ENCODE measurements around the gene RGS11. TPM values are rescaled to one million over a fixed set of nuclear protein-coding genes. Genes with fewer than 3 reads are reported as not detected.

Gene RGS11
- total and polyA plus RNA-seq, 9 of the 15 experiments (the other 6 are each of a cell fraction or from before 2014, with no cell fraction given): not detected

DNA sequence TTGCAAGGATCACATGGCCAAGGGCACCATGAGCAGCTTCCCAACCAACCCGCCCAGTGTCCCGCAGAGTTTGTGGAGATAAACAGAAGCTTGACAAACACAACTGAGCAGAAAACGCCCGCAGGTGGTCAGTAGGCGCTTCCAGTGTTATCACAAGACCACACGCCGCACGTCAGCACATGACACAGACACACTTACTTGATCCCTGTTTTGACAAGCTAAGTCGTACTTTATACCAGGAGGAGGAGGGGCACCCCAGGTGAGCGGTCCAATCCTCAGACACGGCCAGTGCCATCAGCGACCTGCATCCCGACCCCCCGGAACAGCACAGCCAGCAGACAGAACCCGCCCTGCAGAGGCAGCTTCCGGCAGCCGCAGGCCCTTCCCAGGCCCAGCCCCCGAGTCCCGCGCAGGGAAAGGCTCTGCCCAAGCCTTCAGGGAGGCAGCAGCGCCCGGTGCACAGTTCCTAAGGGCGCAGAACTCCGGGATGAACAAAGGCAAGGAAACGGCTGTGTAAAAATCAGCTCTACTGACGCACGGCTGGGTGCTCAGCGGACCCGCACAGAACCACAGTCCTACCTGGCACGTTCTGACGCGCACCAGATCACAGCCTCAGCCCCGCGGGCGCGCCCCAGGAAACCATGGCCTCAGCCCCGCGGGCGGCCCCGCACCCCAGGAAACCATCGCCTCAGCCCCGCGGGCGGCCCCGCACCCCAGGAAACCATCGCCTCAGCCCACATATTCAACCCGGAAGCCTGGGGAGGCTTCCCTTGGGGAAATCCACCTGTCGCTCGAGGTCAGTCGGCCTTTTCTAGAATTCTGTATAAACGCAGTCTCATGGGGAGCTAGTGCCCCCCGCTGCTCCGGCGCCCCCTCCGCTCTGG is 48.9 kb upstream of the RGS11 start (continued):
- TF ChIP-seq, protein P1, sequence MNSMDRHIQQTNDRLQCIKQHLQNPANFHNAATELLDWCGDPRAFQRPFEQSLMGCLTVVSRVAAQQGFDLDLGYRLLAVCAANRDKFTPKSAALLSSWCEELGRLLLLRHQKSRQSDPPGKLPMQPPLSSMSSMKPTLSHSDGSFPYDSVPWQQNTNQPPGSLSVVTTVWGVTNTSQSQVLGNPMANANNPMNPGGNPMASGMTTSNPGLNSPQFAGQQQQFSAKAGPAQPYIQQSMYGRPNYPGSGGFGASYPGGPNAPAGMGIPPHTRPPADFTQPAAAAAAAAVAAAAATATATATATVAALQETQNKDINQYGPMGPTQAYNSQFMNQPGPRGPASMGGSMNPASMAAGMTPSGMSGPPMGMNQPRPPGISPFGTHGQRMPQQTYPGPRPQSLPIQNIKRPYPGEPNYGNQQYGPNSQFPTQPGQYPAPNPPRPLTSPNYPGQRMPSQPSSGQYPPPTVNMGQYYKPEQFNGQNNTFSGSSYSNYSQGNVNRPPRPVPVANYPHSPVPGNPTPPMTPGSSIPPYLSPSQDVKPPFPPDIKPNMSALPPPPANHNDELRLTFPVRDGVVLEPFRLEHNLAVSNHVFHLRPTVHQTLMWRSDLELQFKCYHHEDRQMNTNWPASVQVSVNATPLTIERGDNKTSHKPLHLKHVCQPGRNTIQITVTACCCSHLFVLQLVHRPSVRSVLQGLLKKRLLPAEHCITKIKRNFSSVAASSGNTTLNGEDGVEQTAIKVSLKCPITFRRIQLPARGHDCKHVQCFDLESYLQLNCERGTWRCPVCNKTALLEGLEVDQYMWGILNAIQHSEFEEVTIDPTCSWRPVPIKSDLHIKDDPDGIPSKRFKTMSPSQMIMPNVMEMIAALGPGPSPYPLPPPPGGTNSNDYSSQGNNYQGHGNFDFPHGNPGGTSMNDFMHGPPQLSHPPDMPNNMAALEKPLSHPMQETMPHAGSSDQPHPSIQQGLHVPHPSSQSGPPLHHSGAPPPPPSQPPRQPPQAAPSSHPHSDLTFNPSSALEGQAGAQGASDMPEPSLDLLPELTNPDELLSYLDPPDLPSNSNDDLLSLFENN (IDR thresholded peaks at IDR 0.05; ENCODE audit: low read depth in 2 of 2, low read length in 2 of 2): peak in 1 of 2 experiments; percentile 65; a peak in 1 of 4 replicates
- TF ChIP-seq ZNF780A (CRISPR knock-in tag; IDR thresholded peaks at IDR 0.05) (no peak), REST (IDR thresholded peaks at IDR 0.05; ENCODE audit: borderline replicate concordance) (no peak; the same call in 1 of the 2 replicates), REST (CRISPR knock-in tag; IDR thresholded peaks at IDR 0.05; ENCODE audit: low read depth) (no peak), ZNF232 (CRISPR knock-in tag; IDR thresholded peaks at IDR 0.05) (no peak), POLR2AphosphoS2 (IDR thresholded peaks at IDR 0.05; ENCODE audit: low read length) (no peak), ZNF165 (CRISPR knock-in tag; IDR thresholded peaks at IDR 0.05; ENCODE audit: borderline replicate concordance) (no peak), SREBF2 (CRISPR knock-in tag; IDR thresholded peaks at IDR 0.05) (no peak), JUN (IDR thresholded peaks at IDR 0.05; ENCODE audit: borderline replicate concordance, low read depth, low read length) (peak; percentile 33; the same call in 1 of the 2 replicates), JUN (CRISPR knock-in tag; IDR thresholded peaks at IDR 0.05; ENCODE audit: borderline replicate concordance) (no peak)
- TF ChIP-seq, protein P2, sequence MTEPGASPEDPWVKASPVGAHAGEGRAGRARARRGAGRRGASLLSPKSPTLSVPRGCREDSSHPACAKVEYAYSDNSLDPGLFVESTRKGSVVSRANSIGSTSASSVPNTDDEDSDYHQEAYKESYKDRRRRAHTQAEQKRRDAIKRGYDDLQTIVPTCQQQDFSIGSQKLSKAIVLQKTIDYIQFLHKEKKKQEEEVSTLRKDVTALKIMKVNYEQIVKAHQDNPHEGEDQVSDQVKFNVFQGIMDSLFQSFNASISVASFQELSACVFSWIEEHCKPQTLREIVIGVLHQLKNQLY (CRISPR knock-in tag; conservative IDR thresholded peaks at IDR 0.05): no peak
- TF ChIP-seq, protein P3, sequence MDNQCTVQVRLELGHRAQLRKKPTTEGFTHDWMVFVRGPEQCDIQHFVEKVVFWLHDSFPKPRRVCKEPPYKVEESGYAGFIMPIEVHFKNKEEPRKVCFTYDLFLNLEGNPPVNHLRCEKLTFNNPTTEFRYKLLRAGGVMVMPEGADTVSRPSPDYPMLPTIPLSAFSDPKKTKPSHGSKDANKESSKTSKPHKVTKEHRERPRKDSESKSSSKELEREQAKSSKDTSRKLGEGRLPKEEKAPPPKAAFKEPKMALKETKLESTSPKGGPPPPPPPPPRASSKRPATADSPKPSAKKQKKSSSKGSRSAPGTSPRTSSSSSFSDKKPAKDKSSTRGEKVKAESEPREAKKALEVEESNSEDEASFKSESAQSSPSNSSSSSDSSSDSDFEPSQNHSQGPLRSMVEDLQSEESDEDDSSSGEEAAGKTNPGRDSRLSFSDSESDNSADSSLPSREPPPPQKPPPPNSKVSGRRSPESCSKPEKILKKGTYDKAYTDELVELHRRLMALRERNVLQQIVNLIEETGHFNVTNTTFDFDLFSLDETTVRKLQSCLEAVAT (IDR thresholded peaks at IDR 0.05): 0 out of 4 replicates have a peak, but pooled peaks of 1 of the 2 experiments have one; percentile 38
